HG02870 (cell line): ENCODE data around the gene HS2ST1.
"Not testable (repeated sequence)": the region's sequence is repeated elsewhere in the genome, so short reads cannot be mapped to it uniquely, and the experiment has no call there.

Experiments
- ATAC-seq: cut with Tn5 transposase; IDR thresholded peaks from one replicate; pipeline ENCODE4 v1.9.1; 2021; ENCODE audit warnings: mild to moderate bottlenecking, moderate library complexity; ENCODE audit not compliant: unreplicated experiment

Gene HS2ST1

DNA sequence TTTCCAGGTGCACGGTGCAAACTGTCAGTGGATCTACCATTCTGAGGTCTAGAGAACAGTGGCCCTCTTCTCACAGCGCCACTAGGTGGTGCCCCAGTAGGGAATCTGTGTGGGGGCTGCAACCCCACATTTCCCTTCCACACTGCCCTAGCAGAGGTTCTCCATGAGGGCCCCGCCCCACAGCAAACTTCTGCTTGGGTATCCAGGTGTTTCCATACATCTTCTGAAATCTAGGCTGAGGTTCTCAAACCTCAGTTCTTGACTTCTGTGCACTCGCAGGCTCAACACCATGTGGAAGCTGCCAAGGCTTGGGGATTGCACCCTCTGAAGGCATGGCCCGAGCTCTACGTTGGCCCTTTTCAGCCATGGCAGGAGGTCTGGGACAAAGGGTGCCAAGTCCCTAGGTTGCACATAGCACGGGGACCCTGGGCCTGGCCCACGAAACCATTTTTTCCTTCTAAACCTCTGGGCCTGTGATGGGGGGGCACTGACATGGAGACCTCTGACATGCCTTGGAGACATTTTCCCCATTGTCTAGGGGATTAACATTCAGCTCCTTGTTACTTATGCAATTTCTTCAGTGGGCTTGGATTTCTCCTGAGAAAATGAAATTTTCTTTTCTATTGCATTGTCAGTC, 10.0 kb downstream of the HS2ST1 start:
- no peak for ATAC-seq

GRCh38 chr1:86925742-86926141, 11.3 kb downstream of the HS2ST1 start:
- ATAC-seq, result no peak

GRCh38 chr1:86926883-86927282, 12.4 kb downstream of the HS2ST1 start:
- ATAC-seq, result no peak

GRCh38 chr1:86928819-86929218, 14.4 kb downstream of the HS2ST1 start:
- ATAC-seq, result no peak

GRCh38 chr1:86933051-86933450, 18.6 kb downstream of the HS2ST1 start:
- ATAC-seq, result no peak

DNA sequence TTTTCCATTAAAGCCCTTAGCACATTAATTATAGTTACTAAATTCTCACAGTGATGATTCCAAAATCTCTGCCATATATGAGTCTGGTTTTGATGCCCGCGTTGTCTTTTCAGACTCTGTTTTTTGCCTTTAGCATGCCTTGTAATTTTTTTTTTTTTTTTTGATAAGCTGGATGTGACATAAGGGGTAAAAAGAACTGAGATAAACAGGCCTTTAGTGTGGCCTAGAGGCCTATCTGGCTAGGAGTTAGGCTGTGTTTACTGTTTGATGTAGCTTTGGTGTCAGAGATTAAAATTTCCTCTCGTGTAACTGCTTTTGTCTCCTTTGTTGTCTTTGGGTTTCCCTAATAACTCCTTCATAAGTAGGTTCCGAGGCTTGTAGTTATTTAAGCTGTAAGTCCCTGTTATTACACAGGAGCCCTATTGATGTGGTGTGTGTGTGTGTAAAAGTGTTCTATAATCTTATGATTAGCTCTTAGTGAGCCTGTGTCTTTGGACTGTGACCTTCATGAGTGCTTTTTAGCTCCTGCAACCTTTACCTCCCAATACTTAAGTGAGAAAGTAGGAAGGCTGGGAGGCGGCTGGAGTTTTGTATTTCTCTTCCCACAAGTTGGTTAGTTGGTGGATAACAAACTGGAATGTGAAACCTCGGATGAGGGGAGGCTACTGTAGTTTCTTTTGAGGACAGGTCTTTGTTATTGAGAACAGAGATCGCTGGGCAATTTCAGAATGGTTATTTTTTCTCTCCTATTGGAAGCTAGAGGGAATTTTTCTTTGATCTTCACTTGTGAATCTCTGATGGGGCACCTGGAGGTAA, 19.3 kb downstream of the HS2ST1 start:
- ATAC-seq, result no peak

GRCh38 chr1:86938450-86938849, 24.0 kb downstream of the HS2ST1 start:
- ATAC-seq, result no peak

- no peak for ATAC-seq
These were observed 24.4 kb downstream of the HS2ST1 start for GRCh38 chr1:86938855-86939254.

DNA sequence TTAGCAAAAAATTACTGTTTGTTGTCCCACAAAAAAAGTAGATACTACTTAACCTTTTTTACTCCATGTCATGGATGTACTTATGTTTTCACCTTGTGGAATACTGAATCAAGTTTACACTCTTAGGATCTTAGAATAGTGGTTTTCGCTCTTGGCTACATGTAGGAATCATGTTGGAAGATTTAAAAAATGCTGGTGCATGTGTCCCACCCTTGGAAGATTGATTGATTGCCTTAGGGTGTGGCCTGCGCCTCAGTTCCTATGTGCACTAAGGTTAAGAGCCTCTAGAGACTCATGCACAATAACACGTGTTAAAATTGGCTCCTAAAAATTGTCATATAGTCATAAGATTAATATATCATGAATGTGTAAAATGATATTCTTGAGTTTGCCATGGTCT, 25.0 kb downstream of the HS2ST1 start:
- no peak for ATAC-seq

DNA sequence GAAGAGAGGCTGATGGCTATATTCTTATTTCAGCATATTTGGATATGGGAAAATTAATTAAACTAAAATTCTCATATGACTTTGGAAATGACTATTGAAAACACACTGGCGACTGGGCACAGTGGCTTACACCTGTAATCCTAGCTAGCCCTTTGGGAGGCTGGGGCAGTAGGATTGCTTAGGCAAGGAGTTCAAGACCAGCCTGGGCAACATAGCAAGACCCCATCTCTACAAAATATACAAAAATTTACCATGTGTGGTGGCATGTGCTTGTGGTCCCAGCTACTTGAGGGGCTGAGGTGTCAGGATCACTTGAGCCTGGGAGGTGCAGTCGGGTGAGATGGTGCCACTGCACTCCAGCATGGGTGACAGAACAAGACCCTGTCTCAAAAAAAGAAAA, 26.2 kb downstream of the HS2ST1 start:
- ATAC-seq, result no peak

GRCh38 chr1:86942042-86942441, 27.6 kb downstream of the HS2ST1 start:
- no peak for ATAC-seq

GRCh38 chr1:86942743-86943142, 28.3 kb downstream of the HS2ST1 start:
- no peak for ATAC-seq

- no peak for ATAC-seq
These were observed 33.8 kb downstream of the HS2ST1 start for GRCh38 chr1:86948212-86948611.

- ATAC-seq, result no peak
These were observed 36.4 kb downstream of the HS2ST1 start for GRCh38 chr1:86950712-86951419.

DNA sequence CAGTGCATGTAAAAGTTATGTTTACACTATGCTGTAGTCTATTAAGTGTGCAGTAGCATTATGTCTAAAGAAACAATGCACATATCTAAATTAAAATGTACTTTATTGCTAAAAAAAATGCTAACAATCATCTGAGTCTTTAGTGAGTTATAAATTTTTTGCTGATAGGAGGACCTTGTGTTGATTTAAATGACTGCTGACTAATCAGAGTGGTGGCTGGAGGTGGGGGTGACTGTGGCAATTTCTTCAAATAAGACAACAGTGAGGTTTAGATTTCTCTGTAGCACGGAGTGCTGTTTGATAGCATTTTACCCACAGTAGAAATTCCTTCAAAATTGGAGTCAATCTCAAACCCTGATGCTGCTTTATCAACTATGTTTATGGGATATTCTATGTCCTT, 37.0 kb downstream of the HS2ST1 start:
- ATAC-seq, result no peak

DNA sequence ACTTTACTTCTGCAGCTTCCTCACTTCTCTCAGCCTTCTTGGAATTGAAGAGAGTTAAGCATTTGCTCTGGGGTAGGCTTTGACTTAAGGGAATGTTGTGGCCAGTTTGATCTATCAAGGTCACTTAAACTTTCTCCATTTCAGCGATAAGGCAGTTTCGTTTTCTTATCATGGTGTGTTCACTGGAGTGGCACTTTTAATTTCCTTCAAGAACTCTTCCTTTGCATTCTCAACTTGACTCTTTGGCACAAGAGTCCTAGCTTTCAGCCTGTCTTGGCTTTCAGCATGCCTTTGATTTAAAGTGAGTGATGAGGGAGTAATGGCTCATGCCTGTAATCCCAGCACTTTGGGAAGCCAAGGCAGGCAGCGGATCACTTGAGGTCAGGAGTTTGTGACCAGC, 38.7 kb downstream of the HS2ST1 start:
- no peak for ATAC-seq

GRCh38 chr1:86955678-86956077, 41.2 kb downstream of the HS2ST1 start:
- ATAC-seq, result no peak

GRCh38 chr1:86956221-86956620, 41.8 kb downstream of the HS2ST1 start:
- no peak for ATAC-seq

DNA sequence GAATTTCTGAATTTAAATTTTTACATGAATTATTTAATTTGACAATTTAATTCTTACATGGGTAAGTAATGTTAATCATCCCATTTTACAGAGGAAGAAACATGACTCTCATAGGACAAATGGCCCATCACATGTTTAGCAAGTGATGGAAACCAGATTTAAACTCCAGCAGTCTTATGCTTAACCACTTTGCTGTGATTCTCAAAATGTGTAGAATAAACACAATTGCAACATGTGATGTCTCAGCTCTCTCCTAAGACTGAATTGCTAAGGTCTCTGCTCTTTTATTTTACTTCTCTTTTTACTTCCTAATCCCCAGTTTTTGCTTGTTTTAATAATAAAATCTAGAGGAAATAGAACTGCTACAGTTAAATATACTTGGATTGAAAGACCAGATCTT, 42.8 kb downstream of the HS2ST1 start:
- ATAC-seq, result no peak

GRCh38 chr1:86960548-86960947, 46.1 kb downstream of the HS2ST1 start:
- ATAC-seq, result no peak

DNA sequence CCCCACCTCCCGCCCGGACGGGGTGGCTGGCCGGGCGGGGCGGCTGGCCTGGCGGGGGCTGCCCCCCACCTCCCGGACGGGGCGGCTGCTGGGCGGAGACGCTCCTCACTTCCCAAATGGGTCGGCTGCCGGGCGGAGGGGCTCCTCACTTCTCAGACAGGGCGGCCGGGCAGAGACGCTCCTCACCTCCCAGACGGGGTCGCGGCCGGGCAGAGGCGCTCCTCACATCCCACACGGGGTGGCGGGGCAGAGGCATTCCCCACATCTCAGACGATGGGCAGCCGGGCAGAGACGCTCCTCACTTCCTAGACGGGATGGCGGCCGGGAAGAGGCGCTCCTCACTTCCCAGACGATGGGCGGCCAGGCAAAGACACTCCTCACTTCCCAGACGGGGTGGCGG, 49.4 kb downstream of the HS2ST1 start:
- not testable (repeated sequence) for ATAC-seq
